EL (cell line): ENCODE data around the gene SOX11.

ENCODE experiments used
- DNase-seq: peaks from one replicate; pipeline ENCODE4 v3.0.0-alpha.2; 2016

The SOX11 gene

GRCh38 chr2:5725072-5725471 lies 32.9 kb downstream of the SOX11 start:
- DNase-seq: no peak

DNA sequence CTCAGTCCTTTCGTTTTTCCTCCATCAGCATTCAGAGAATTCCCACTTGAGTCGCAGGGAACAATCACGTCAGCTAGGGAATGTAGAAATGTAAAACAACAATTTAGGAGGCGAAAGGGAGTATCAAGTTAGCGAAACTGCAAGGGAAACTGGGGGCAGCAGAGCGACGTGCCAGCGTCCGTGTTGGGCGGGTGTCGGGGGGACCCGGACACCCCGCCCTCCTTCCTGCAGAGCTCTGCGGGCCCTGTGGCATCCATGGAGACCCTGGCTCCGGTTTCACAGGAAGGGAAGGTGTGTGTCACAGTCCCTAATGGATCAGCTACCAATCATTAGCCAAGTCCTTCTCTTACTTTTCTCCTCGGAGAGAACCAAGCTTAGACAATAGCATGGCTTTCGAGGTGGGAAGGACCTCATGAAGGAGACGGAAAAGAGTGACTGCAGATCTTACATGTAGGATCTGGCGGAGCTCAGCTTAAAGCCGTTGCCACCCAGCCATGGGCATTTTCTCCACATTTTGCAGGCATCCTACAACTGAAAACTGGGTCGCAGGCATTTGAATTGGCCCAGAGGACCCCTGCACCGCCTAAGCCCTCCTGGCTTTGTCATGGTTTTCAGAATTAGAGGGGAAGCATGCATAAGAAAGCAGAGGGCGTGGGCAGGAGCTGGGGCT lies 33.7 kb downstream of the SOX11 start:
- DNase-seq: no peak

- no peak for DNase-seq
Observed at GRCh38 chr2:5727235-5727634, 35.1 kb downstream of the SOX11 start.

DNA sequence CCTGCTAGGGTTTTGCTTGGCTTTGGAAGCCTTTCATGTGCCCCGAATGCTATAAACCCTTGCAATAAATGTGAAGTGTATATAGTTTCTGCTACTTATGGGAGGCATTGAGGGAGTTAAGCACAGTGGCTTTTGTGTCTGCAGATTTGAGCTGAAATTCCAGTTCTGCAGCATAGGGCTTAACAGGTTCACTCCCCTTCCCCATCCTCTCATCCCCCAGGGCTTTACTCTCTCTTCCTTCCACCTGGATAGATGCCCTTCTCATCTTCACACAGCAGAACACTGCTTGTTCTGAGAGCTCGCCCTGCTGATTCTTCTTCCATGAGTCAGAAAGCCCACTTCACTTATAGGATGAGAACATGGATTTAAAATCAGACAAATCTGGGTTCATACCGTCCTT lies 37.2 kb downstream of the SOX11 start:
- no peak for DNase-seq

GRCh38 chr2:5730386-5730785 lies 38.2 kb downstream of the SOX11 start:
- no peak for DNase-seq

DNA sequence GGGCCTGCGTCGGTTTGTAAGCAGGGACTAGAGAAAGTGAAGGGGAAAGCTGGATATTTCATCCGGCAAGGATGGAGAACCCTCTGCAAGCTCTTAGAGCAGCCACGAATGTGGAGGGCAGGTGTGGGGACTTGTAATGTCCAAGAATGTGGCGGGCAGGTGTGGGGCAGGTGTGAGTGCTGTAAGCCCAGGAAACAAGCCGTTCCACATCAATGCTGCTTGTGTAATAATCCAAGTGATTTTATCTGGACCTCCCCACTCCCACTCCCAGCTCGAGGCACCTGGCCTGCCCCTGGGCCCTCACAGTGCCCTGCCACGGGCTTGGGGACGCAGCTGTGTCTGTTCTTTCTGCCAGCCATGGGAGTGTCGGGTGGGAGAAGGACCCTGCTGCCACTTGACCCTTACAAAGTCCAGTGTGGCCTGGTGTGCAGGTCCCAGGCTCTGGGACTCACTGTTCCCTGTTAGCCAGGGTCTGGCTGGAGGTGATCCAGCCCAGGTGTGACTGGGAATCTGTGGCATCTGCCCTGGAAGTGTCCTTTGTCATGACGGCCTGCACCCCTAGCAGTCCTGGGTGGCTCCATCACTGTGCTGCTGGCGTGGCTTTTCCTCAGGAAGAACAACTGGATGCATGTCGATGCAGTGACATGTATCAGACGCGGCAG lies 42.8 kb downstream of the SOX11 start:
- DNase-seq: no peak

DNA sequence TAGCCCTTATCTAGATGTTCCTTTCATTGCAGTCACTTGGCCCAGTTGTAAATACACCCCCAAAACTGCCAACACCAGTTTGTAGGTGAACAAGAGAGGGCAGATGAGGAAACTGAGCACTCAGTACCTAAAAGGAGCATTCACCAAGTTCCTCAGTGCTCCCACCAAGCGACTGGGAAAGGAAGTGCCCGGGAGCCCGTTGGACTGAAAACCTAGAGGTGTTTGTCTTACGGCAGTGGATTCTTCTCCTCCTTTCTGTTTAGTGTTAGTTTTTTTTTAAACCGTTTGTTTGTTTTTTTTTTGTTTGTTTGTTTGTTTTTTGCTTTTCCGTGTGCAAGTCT lies 43.3 kb downstream of the SOX11 start:
- DNase-seq: no peak

- DNase-seq: no peak
Observed at GRCh38 chr2:5736050-5736449, 43.9 kb downstream of the SOX11 start.

- no peak for DNase-seq
Observed at GRCh38 chr2:5736886-5737285, 44.7 kb downstream of the SOX11 start.

- no peak for DNase-seq
Observed at GRCh38 chr2:5740053-5740452, 47.9 kb downstream of the SOX11 start.

DNA sequence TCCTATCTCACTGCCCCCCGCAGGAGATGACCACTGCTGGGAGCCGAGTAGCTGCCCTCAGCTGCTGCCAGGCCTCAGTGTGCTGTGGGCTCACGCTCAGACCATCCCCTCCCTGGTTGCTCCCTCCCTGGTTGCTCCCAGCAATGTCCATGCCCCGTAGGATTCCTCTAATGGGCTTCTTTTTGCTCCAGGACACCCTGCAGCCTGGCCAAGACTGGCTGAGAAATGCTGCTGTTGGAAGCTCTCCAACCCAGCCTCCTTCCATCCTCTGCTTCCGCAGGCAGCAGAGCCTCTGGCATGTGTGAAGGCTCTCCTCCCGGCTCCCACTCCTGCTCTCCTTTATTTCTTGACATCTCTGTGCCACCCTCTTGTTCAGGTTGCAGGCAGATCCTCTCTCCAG lies 48.6 kb downstream of the SOX11 start:
- no peak for DNase-seq

DNA sequence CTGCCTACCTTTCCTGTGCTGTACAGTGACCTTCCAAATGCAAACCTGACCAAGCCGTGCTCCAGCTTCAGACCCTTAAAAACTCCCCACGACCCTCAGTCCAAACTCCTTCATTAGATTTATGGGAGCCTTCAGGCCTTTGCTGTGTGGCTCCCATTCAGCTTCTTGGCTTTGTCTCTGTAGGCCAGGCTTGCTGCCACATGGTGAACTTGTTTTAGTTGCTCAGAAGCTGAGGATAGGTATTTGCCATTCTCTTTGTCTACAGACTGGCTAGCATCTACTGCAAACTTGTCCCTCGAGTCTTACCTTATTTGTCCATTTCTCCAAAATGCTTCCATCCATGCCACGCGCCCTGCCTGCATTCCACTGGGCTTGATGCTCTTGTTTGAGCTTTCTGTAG lies 49.1 kb downstream of the SOX11 start:
- DNase-seq: no peak

- no peak for DNase-seq
Observed at GRCh38 chr2:5742126-5742525, 49.9 kb downstream of the SOX11 start.

DNA sequence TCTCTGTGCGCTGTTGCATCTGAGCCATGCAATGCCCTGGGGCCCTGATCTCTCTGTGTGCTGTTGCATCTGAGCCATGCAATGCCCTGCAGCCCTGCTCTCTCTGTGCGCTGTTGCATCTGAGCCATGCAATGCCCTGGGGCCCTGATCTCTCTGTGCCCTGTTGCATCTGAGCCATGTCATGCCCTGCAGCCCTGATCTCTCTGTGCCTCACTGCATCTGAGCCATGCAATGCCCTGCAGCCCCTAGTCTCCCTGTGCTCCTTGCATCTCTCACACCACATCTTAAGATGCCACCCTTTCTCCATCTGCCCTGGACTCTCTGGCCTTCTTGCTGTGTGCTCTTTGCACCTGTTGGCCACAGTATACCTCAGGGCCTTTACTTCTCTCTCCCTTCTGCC lies 56.2 kb downstream of the SOX11 start:
- no peak for DNase-seq

DNA sequence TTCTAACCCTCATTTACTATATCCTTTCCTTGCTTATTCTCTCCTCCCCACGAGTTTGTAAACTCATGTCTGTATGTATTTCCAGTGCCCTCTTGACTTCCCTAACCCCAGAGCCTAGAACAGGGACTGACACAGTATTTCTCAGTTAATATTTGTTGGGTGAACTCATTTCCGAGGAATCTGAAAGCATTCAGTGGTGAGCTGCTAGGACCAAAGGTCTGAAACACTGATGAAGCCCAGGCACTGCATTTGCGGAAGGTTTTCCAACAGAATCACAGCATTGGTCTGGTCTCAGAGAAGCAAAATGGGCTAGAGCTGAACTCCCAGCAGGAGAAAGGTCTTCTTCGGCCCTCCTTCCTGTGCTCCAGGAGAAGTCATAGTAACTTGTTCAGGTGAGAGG lies 56.8 kb downstream of the SOX11 start:
- DNase-seq: no peak

DNA sequence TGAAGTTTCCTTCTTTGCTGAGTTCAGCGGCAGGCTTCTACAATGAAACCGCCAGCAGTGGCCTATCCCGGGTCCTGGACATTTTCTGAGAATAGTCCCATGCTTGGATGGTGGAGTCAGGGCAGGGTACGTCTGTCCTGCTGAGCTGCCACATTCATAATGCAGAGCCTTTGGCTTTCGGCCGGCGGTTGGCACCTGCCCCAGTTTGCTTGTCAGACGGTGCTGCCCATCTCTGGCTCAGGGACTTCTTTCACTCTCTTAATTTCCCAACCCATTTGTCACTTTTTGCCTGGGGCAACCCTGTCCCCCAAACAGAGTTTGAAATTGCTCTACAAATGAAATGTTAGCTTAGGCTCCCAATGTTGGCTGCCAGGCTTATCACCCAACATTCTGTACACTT lies 57.2 kb downstream of the SOX11 start:
- no peak for DNase-seq
